Glomerular visceral epithelial cell (primary cell): ENCODE data around the gene GRK4.

Experiments
- DNase-seq: peaks from one replicate; pipeline ENCODE4 v3.0.0-alpha.2; 2016; ENCODE audit errors: extremely low spot score

The GRK4 gene

DNA sequence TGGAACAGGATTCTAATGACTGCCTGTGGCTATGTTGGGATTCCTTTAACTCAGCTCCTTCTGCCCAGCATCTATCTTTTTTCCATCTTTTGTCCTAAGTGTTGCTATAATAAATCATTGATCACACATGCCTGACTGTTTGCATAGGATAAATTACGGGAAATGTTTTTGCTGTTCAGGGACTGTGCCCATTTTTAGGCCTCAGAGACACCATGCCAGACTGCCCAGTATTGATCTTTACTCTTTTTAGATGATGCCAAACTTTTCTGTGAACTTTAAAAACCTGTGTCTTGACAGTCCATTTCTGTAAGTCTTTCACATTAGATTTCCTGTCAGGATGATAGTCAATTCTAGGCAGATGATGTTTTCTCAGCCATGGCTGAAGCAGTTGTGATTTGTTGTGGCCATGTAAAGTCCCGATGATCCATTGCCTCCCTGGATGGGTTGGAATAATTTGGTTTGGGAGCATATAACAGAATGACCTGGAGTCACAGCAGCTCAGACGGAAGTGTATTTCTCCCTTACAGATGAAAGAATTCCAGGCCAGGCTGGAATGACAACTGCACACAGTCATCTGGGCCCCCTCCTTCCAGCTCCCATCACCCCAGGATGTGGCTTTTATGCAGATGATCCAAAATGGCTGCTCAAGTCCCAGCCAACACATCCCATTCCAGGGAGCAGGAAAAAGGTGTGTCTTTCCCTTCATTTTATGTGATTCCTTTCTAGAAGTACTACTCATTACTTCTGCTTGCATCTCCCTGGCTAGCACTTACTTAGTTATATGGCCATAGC is 107.5 kb downstream of the GRK4 start:
- DNase-seq: peak; percentile 53

DNA sequence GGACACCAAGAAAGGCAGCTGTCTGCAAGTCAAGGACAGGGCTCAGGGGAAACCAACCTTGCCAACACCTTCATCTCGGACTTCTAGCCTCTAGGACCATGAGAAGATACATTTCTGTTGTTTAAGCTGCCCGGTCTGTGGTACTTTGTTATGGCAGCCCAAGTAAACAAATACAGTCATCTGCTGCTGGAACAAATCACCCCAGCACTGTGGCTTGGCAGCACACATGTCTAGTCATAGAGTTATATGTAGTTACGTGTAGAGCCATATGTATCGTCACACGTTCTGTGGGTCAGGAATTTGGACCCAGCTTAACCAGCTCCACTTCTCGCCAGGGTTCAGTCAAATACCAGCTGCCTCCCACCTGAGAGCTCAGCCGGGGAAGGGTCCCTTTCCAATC is 108.4 kb downstream of the GRK4 start:
- DNase-seq: no peak

DNA sequence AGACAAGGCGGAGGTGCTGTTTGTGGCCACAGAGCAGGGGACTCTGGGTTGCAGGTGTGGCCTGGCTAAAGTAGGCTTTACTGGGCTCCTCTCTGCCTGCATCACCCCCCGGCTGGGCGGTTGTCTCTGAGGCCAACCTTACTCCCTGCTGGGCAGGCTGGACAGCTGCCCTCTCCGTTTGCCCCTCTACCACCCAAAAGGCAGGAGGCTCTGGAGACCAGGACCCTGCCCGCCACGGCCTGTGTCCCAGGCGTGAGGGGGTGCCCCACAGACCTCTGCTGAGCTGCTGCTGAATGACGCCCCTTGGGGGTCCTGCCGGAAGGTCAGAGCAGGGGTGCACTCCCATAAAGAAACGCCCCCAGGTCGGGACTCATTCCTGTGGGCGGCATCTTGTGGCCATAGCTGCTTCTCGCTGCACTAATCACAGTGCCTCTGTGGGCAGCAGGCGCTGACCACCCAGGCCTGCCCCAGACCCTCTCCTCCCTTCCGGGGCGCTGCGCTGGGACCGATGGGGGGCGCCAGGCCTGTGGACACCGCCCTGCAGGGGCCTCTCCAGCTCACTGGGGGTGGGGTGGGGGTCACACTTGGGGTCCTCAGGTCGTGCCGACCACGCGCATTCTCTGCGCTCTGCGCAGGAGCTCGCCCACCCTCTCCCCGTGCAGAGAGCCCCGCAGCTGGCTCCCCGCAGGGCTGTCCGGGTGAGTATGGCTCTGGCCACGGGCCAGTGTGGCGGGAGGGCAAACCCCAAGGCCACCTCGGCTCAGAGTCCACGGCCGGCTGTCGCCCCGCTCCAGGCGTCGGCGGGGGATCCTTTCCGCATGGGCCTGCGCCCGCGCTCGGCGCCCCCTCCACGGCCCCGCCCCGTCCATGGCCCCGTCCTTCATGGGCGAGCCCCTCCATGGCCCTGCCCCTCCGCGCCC is 110.0 kb downstream of the GRK4 start:
- DNase-seq: no peak

- peak; percentile 98 for DNase-seq
These were observed 110.9 kb downstream of the GRK4 start, which contains the start of the genes HTT and HTT-AS for GRCh38 chr4:3074078-3074845. Gene HTT, plus strand, starts transcription at chr4:3074681. Its CDS starts 145 bp downstream, at chr4:3074826. Gene HTT-AS, minus strand, starts transcription at chr4:3074538.

GRCh38 chr4:3074846-3075651 is 111.7 kb downstream of the GRK4 start:
- peak; percentile 84 for DNase-seq

GRCh38 chr4:3075652-3075981 is 112.2 kb downstream of the GRK4 start:
- DNase-seq: no peak

GRCh38 chr4:3077796-3078195 is 114.4 kb downstream of the GRK4 start:
- no peak for DNase-seq

- no peak for DNase-seq
These were observed 116.3 kb downstream of the GRK4 start for GRCh38 chr4:3079694-3080123.

DNA sequence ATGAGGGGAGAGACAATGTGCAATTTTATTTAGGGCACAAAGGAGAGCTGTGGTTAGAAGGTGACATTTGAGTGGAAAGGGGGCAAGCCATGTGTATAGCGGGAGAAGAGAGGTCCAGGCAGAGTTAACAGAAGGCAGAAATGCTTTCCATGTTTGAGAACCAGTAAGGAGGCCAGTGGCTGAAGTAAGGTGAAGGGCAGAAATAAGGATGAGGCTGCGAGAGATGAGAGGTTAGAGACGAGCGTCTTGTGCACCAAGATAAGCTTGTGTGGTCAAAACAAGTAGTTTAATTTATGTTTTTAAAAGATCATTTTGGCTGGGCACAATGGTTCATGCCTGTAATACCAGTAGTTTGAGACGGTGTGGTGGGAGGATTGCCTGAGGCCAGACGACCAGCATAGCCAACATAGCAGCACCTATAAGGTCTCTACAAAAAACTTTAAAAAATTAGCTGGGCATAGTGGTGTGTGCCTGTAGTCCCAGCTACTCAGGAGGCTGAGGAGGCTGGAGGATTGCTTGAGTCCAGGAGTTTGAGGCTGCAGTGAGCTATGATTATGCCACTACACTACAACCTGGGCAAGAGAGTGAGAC is 119.6 kb downstream of the GRK4 start:
- no peak for DNase-seq

GRCh38 chr4:3083732-3084131 is 120.4 kb downstream of the GRK4 start:
- DNase-seq: no peak

GRCh38 chr4:3085948-3086670 is 122.7 kb downstream of the GRK4 start:
- DNase-seq: no peak

DNA sequence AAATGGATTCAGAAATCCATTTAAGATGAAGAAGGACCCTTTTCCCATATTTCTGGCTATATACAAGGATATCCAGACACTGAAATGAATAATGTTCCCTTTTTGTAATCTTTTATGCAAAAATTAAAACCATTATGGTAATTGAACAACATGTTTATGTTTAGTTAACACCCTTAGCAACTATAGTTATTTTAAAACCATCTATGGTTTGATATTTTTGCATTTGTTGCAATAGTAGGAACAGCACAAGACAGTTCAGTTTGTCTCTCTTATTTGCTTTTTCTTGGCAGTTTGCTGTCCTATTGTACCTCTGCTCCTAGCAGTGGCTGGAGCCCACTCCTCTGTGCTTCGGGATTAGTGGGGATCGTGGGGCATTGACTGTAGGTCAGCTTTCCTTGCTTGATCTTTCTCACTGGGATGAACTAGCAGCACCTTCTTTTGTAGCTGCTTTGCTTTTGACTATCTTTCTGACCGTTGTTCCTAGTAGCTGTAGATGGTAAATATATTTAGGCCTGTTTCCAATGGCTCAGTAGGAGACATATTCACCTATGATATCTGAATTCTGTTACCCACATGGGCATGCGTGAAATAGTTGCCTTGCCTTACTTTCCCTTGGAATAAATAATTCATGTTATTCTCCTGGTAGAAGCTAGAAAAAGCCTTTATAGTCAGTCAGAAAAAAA is 123.9 kb downstream of the GRK4 start:
- DNase-seq: no peak
